GM12865 (cell line): ENCODE measurements around the gene KCNJ5.

Experiments used
- DNase-seq: peaks from one replicate; pipeline ENCODE4 v3.0.0; 2010; ENCODE audit warnings: low read depth
- H3K4me3 ChIP-seq: 2 replicates; pipeline ENCODE4 v1.5.1; 2011; ENCODE audit warnings: mild to moderate bottlenecking, low read depth, low read length, control low read depth
- CTCF ChIP-seq: IDR thresholded peaks from 2 replicates; pipeline ENCODE4 v1.5.1; 2011; ENCODE audit warnings: low read length, control low read depth, low read depth, inconsistent platforms; ENCODE audit not compliant: insufficient read depth; ENCODE audit errors: missing control alignments

The KCNJ5 gene

GRCh38 chr11:128894286-128894681 lies 3.1 kb downstream of the KCNJ5 start:
- DNase-seq: no peak
- H3K4me3 ChIP-seq: no peak overlapping the region
- no peak for TF ChIP-seq CTCF

GRCh38 chr11:128894685-128895084 lies 3.5 kb downstream of the KCNJ5 start:
- TF ChIP-seq CTCF: no peak
- no peak for DNase-seq

GRCh38 chr11:128895526-128895925 lies 4.4 kb downstream of the KCNJ5 start:
- DNase-seq: no peak
- no peak for TF ChIP-seq CTCF
- no peak overlapping the region for H3K4me3 ChIP-seq

More at GRCh38 chr11:128894685-128895084, 3.5 kb downstream of the KCNJ5 start:
- H3K4me3 ChIP-seq: no peak overlapping the region

GRCh38 chr11:128896356-128896755 lies 5.2 kb downstream of the KCNJ5 start:
- no peak for TF ChIP-seq CTCF
- no peak for DNase-seq
- no peak overlapping the region for H3K4me3 ChIP-seq

- no peak overlapping the region for H3K4me3 ChIP-seq
- no peak for TF ChIP-seq CTCF
- no peak for DNase-seq
These were observed 6.7 kb downstream of the KCNJ5 start for GRCh38 chr11:128897826-128898225.

- no peak for TF ChIP-seq CTCF
- no peak overlapping the region for H3K4me3 ChIP-seq
- DNase-seq: no peak
These were observed 7.6 kb downstream of the KCNJ5 start for GRCh38 chr11:128898580-128899344.

- H3K4me3 ChIP-seq: no peak overlapping the region
- no peak for TF ChIP-seq CTCF
- DNase-seq: no peak
These were observed 9.3 kb downstream of the KCNJ5 start for GRCh38 chr11:128900468-128900867.
